ENCODE data around the gene FUT7. TPM values are rescaled to one million over a fixed set of nuclear protein-coding genes. Genes with fewer than 3 reads are reported as not detected.

Gene FUT7
- polyA plus RNA-seq, 3 donors = 0.07 to 0.15 (median 0.12) TPM

DNA sequence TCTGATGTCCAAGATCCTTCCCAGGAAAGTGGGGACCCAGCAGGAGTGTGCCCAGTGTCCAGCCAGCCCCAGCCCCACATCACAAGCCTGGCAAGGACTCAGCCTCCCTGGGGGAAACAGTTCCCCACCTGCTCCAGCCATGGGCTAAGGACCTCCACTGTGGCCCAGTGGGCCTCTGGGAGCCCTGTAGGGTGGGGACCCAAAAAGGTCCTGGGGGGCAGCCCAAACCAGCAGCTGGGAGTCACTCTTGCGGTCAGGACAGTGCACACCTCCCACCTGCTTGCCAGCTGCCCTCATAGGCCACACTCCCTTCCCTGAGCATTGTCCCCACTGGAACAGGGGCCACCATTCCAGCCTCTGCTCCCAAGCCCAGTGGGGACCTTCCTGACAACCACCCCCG lies 5.5 kb downstream of the FUT7 start:
- DNase-seq (ENCODE audit: extremely low read depth in 1 of 11, low read depth in 9 of 11, low spot score in 4 of 11) = no peak

DNA sequence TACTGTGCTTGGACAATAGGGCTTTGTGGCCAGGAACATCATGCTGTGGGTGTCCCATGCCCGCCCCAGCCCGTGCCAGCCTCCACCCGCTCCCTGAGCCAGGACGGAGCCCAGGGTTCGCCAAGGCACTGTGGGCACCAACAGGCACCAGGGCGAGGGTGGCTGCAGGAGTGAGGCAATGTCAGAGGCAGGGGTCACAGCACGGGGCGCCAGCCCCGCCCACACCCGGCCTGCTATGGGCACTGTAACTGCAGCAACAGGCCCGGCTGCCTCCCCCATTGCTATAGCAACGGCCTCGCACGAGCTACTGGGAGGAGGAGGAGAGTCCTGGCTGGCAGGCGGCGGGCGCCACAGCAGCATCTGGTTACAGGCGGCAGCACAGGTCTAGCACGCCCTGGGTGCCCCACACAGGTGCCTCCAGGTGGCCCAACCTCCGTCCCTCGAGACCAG lies 6.3 kb downstream of the FUT7 start:
- peak in 8 of 11 donors; percentile 56 to 83 (median 80) for DNase-seq (ENCODE audit: extremely low read depth in 1 of 11, low read depth in 9 of 11, low spot score in 4 of 11)

DNA sequence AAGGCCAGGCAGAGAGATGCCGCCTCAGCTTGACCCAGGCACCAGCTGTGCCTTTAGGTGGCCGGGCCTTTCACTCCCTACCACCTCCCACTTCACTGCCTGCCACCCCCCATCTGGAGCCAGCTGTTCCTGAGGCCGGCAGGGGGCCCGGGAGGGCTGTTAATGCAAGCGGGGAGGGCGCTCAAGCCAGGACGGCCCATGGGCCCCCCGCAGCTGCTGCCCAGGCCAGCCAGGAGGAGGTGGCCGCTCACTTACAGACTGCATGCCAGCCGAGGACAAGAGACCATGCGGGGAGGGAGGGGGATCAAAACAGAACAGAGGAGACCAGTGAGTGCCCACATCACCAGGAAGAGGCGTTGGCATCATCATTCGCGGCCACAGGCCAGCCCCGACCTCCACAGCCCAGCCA lies 8.3 kb downstream of the FUT7 start:
- no peak for DNase-seq (ENCODE audit: extremely low read depth in 1 of 11, low read depth in 9 of 11, low spot score in 4 of 11)

DNA sequence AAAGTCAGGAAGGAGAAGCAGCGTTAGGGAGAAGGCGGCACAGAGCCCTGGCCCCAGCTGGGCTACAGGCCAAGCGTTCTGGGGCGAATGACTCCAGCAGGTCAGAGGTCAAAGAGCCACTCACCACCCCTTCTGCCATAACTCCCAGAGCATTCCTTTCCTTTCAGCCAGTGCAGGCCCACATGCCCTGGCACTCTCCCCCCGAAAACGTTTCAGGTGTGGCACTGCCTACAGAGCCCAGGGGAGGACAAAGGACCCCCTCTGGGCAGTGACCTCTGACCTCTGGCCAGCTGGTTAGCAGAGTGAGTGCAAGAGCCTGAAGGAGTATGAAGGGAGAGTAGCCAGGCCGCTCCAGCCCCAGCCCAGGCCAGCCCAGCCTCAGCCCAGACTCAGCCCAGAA lies 8.7 kb downstream of the FUT7 start:
- DNase-seq (ENCODE audit: extremely low read depth in 1 of 11, low read depth in 9 of 11, low spot score in 4 of 11) = no peak

DNA sequence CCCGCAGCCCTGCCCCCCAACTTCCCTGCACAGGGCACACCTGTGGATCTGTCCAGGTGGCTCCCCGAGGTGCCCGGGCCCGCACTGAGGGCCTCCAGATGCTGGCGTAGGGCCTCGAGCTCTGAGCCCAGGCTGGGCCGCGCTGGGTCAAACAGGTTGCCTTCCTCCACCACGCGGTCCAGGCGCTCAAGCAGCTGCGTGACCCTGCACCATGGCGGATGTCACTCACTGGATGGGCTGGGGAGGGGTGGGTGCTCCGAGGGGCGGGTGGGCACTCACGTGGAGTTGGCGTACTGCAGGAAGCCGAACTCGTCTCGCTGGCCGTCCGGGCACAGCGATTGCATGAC lies 9.3 kb downstream of the FUT7 start:
- no peak for DNase-seq (ENCODE audit: extremely low read depth in 1 of 11, low read depth in 9 of 11, low spot score in 4 of 11)

DNA sequence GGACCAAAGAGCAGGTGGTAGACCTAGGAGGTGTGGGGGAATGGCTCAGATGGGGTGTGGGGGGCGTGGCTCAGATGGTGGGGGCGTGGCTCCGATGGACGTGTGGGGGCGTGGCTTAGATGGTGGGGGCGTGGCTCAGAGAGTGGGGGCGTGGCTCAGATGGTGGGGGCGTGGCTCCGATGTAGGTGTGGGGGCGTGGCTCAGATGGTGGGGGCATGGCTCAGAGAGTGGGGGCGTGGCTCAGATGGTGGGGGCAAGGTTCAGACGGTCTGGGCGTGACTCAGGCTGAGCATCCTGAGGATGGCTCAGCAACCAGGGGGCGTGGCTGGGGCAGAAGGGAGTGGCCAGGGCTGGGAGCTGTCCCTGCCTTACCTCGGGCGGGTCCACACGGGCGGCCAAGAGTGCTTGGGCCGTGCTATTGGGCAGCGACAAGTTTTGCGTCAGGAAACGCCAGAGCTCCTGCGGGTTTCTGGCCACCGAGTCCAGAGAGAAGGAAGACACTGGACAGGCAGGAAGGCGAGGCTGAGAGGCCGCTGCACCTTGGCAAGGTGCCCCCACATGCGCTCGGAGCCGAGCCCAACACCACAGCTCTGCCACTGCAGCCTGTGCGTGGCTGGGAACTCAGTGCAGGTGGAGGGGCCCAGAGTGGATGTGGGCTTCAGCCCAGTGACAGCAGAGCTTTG lies 9.8 kb downstream of the FUT7 start:
- DNase-seq (ENCODE audit: extremely low read depth in 1 of 11, low read depth in 9 of 11, low spot score in 4 of 11) = no peak

DNA sequence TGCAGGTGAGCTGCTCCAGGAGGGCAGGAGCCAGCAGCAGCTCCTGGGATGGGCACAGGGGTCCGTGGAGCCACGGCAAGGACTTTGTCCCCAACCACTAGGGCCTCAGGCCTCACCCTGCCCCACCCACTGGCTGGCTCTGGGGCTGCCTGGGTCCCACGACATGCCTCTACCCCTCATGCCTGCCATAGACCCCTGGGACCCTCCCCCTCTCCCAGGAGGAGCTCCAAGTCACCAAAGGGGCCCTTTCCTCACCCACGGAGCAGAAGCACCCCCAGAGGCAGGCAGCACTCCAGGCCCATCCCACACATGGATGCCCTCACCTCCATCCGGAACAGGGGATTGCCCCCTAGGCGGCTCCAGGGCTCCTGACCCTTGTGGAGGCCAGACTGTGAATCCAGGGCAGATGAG lies 10.3 kb downstream of the FUT7 start:
- DNase-seq (ENCODE audit: extremely low read depth in 1 of 11, low read depth in 9 of 11, low spot score in 4 of 11) = no peak

DNA sequence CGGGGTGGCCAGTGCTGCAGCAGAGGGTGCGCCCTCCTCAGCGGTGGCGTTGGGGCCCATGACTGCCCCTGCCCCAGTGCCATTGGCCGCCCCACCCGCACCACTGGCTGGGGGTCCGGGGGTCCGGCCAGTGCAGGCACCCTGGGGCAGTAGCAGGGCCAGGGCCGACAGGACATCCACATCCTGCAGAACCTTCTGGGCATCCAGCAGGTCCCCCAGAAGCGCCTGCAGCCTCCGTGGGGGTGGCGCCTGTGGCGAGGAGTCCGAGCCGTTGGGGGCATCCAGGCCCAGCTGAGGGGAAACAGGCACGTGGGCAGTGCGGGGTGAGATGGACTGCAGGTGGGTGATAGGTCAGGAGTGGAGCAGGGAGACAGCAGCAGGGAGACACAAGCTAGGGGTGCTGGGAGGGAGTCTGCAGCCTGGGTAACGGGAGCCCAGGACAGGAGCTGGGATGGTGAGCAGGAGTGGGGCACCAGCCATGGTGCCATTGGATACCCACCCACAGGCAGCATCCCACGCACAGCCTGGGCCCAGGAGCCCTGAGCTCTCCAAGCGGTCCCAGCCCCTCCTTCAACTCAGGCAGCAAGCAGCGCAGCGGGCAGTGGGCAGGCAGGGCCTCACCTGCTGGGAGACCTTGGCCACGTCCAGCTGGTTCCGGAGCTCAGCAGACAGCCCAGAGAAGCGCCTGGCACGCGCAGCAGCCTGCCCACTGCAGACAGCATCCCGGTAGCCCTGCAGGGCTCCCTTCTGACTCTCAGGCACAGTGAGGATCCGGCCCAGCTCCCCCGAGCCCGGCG lies 10.9 kb downstream of the FUT7 start:
- DNase-seq (ENCODE audit: extremely low read depth in 1 of 11, low read depth in 9 of 11, low spot score in 4 of 11) = no peak

DNA sequence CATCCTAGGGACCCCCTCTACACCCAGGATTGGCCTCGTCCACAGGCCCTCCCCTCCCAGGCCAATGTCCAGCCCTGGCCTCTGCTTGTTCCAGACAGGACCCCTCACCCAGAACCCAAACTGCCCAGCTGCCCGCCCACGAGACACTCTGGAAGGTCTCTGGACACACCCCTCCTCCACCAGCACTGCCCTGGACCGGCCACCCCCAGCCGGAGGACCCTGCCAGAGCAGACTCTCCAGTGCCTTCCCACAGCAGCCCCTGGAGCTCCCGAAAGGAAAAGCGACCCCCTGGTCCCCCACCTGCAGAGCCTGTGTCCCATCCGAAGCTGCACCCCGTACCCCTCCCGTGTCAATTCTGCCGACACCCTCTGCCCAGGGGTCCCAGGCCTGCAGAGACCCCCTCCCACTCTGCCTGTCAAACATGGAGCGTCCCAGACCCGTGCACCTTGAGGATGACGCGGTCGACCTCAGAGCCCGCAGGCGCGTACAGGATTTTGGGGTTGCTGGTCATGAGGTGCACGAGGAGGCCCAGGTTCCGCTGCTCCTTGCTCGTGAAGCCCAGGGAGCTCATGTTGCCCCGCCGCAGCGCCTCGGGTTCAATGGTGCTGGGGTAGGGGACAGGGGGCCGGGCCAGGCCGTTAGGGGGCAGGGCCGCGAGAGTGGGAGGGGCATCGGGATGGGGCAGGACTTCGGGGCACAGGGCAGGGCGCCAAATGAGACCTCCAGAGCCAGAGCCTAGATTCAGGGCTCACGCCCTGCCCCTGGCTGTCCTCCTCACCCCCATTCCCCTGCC lies 11.8 kb downstream of the FUT7 start:
- no peak for DNase-seq (ENCODE audit: extremely low read depth in 1 of 11, low read depth in 9 of 11, low spot score in 4 of 11)

DNA sequence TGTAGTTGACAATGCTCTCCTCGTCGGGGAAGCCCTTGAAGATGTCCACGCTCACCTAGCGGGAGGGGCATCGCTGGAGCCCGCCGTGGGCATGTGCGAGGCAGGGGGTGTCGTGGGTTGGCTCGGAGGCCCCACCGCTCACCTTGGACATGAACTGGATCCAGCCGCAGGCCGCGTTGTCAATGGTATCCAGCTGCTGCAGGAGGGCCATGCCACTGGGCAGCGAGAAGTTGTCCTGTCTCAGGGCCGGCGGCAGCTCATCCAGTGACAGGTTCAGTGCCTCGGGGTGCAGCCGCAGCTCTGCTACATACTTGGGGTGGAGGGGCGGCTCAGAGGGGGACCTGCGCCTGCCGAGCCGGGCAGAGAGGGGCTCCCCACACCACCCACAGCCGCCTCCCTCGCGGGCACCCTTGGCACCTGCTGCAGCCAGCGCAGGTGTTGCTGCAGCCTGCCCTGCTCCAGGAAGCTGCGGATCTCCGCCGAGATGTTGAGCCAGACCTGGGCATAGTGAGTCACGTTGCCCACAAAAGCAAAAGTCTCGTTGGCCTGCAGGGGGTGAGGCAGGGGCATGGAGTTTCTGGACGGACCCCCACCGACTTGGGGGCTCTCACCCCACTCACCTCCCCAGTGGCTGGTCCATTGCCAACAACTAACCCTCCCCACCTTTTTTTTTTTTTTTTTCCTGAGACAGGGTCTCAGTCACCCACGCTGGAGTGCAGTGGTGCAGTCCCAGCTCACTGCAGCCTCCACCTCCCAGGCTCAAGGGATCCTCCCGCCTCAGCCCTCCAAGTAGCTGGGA lies 12.9 kb downstream of the FUT7 start:
- no peak for DNase-seq (ENCODE audit: extremely low read depth in 1 of 11, low read depth in 9 of 11, low spot score in 4 of 11)

DNA sequence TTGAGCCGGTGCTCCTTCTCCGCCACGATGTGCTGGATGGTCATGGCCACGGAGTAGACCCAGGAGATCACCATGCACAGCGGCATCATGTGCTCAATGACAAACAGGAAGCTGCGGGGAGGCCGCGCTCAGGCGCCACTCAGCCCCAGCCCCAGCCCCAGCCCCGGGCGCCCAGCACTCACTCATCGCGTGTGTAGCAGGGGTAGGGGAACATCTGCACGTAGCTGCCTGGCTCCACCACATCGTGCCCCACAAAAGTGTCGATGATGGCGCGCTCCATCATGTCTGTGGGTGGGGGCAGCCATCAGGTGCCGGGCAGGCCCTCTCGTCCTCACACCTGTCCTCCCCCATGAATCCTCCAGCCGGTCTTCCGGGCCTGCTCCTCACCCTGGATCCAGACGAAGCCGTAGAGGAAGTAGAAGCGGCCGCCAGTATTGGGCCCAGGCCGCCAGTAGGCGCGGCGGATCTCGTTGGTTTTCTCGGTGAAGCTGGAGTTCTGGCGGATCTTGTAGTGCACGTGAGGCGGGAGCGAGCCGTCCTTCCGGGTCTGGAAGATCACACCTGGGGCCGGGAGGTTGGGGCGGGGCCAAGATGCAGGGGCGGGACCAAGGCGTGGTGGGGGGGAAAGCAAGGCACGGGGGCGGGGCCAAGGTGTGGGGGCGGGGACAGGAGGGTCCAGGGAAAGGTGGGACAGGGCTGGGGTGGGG lies 13.9 kb downstream of the FUT7 start:
- no peak for DNase-seq (ENCODE audit: extremely low read depth in 1 of 11, low read depth in 9 of 11, low spot score in 4 of 11)

DNA sequence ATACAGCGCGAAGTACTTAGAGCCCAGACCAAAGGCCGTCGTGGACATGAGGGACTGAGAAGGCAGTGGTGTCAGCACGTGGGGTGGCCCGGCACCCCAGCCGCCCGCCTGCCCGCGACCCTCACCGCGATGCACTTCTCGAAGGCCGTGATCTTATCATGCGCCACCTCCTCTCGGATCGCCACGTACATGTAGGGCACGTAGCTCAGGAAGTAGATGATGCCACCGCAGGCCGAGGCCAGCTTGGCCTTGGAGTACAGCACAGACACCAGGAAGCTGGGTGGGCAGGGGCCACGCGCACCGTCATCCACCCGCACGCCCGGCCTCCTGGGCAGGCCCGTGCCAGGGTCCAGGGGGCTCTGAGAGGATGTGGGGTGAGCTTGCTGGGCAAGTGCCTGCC lies 14.8 kb downstream of the FUT7 start:
- DNase-seq (ENCODE audit: extremely low read depth in 1 of 11, low read depth in 9 of 11, low spot score in 4 of 11) = no peak

DNA sequence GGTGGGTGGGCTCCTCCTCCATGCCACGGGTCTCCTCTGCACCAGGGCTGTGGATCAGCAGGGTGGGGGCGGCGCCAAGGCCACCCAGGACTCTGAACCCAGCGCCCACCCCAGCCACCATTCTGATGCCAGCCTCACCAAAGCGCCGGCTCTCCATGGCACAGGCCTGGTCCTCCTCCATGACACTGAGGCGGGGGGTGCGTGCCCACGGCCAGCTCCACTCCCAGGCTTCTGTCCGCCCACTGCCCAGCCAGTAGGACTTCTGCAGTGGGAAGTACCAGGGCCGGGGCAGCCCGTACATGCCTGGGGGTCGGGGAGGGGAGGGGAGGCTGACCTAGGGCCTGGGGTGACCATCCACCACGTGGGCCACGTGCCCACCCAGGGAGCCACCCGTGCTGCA lies 15.5 kb downstream of the FUT7 start:
- no peak for DNase-seq (ENCODE audit: extremely low read depth in 1 of 11, low read depth in 9 of 11, low spot score in 4 of 11)

DNA sequence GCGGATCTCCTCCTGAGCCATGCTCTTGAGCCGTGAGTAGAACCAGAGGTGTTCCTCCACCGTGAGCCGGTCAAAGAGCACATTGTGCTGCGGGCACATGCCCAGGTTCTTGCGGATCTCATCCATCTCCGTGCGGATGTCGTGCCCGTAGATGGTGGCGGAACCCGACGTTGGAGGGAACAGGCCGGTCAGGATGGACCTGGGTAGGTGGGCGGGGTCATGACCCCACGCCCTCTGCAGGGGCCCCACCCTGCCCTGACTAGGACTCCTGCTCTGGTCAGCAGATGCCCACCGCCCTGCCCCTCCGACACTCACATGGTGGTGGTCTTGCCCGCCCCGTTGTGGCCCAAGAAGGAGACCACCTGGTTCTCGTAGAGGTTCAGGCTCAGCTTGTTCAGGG lies 15.9 kb downstream of the FUT7 start:
- no peak for DNase-seq (ENCODE audit: extremely low read depth in 1 of 11, low read depth in 9 of 11, low spot score in 4 of 11)

DNA sequence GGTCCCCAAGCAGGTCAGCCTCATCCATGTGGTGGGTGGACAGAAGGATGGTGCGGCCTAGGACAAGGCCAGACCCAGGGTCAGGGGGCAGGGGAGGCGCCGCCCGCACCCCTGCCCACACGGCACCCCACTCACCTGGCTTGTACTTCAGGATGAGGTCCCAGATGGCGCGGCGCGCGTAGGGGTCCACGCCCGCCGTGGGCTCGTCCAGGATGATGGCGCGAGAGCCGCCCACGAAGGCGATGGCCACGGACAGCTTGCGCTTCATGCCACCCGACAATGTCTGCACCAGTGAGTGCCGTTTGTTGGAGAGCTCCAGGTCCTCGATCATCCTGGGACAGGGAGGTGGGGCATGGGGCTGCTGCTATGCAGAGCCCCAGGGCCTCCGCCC lies 16.4 kb downstream of the FUT7 start:
- DNase-seq (ENCODE audit: extremely low read depth in 1 of 11, low read depth in 9 of 11, low spot score in 4 of 11) = no peak

DNA sequence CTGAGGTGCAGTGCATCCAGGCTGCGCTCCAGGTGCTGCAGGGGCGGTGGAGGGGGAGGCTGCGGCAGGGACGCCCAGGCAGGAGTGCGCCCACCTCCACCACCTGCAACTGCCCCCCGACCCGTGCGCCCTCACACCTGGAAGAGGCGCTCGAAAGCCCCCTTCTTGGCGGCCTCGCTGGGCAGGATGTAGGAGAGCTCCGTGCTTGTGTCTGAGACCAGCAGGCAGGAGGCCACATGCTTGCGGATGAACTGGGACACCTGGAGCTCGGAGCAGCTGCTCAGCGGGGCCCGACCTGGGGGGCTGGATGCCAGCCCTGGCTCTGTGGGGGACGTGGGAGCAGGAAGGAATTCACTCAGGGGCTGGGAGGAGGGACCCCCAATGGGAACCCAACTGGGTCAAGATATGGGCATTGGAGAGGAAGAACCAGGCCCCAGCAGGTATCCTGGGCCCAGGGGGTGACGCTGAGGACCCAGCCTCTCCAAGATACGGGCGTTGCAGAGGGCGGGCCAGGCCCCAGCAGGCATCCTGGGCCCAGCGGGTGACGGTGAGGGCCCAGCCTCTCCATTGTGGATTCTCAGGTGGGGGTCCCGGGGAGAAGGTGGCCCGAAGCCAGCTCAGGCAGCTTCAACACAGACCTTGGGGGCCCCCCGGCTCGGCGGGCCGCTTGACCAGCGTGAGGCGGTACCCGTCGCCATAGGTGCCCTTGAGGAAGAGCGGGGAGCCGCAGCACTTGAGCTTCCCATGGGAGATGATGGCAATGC lies 16.9 kb downstream of the FUT7 start:
- DNase-seq (ENCODE audit: extremely low read depth in 1 of 11, low read depth in 9 of 11, low spot score in 4 of 11) = no peak

DNA sequence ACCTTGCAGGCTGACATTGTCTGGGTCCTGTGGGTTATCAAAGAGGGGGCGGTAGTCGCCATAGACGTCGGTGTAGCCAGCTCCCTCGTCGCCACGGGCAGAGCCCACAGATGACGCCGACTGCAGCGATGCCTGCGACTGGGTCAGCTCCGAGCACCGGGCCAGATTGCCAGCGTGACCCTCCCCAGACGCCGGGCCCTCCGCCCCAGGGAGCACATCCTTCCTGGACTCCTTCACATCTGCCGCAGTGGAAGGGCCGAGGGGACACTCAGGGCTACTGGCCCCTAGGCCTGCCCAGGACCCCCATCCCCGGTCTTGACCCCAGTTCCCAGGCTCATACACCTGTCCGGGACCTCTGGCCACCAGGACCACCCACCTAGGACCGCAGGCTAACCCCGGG lies 17.7 kb downstream of the FUT7 start:
- DNase-seq (ENCODE audit: extremely low read depth in 1 of 11, low read depth in 9 of 11, low spot score in 4 of 11) = no peak

DNA sequence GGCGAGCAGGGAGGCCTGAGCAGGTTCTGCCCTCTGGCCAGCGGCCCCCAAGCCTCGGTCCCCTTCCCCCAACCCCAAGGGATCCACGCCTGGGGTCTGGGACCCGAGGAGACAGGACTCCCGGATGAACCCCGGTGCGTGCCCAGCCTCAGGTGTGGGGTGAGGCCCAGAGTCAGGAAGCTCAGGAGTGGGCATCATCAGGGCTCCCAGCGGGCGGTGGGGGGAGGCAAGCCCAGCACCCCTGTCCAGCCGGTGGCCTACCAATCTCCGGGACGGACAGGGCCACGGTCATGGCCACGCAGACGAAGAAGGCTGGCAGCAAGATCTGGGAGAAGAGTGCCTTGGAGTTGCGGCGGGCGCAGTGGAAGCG lies 18.3 kb downstream of the FUT7 start:
- DNase-seq (ENCODE audit: extremely low read depth in 1 of 11, low read depth in 9 of 11, low spot score in 4 of 11) = no peak

Measured in renal cortex interstitium (tissue), 11 donors.